Measurements from ENCODE around the gene BIRC6. TPM values are rescaled to one million over a fixed set of nuclear protein-coding genes. Genes with fewer than 3 reads are reported as not detected.
"Not testable (repeated sequence)": the region's sequence is repeated elsewhere in the genome, so short reads cannot be mapped to it uniquely, and the experiment has no call there.

Gene BIRC6
- total RNA-seq, 2 donors from 2014 or later, result 149 to 160 TPM

- TF ChIP-seq CTCF (IDR thresholded peaks at IDR 0.05), result no peak
- H3K4me1 ChIP-seq (ENCODE audit: control insufficient read depth in 1 of 2, low read depth in 2 of 2), result peaks cover 24 to 32% of the 10 kb centered on the region in 2 donors
- H3K36me3 ChIP-seq, result no peaks in the 10 kb centered on the region
- no peaks in the 10 kb centered on the region for H3K9me3 ChIP-seq
- H3K27ac ChIP-seq, result no peak overlapping the region
- no peak overlapping the region for H3K4me3 ChIP-seq
- ATAC-seq (ENCODE audit: insufficient number of reproducible peaks, low FRiP score, low read depth) (no peak), DNase-seq (ENCODE audit: low spot score) (no peak)
- no peaks in the 10 kb centered on the region for H3K27me3 ChIP-seq (replicated peaks; ENCODE audit: insufficient read depth)
Measured at GRCh38 chr2:32369222-32369621, 12.4 kb downstream of the BIRC6 start.

DNA sequence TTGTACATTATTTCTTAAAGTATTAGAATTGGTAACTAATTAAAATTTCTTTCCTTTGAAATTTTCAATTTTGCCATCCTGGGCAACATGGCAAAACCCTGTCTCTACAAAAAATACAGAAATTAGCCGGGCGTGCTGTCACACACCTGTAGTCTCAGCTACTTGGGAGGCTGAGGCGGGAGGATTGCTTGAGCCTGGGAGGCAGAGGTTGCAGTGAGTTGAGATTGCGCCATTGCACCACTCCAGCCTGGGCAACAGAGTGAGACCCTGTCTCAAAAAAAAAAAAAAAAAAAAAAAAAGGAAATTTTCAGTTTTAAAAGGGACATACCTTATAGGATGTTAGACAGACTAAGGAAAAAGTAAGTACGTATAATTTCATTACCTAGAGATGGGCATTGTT, 14.1 kb downstream of the BIRC6 start:
- H3K4me1 ChIP-seq (ENCODE audit: control insufficient read depth in 1 of 2, low read depth in 2 of 2), result peaks cover 11 to 17% of the 10 kb centered on the region in 2 donors
- ATAC-seq (ENCODE audit: insufficient number of reproducible peaks, low FRiP score, low read depth); H3K27me3 ChIP-seq (replicated peaks; ENCODE audit: insufficient read depth); H3K27ac ChIP-seq; H3K36me3 ChIP-seq; H3K4me3 ChIP-seq; DNase-seq (ENCODE audit: low spot score); H3K9me3 ChIP-seq: not testable (repeated sequence)

DNA sequence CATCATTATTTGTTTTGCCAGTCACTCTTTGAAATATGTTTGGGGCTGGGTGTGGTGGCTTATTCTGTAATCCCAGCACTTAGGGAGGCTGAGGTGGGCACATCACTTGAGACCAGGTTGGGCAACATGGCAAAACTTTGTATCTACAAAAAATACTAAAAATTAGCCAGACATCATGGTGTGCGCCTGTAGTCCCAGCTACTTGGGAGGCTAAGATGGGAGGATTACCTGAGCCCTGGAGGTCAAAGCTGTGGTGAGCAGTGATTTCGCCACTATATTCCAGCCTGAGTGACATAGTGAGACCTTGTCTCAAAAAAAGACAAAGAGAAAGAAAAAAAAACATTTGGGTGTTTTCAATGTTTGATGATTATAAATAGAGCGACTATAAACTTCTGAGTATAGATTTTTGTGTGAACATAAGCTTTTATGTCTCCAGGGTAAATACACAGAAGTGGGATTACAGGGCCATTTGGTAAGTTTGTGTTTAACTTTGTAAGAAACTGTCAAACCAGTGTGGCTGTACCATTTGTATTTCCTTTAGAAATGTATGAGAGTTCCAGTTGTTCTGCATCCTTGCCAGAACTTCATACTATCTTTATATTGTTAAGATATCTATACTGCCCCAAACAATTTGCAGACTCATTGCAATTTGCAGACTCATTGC, 15.8 kb downstream of the BIRC6 start:
- Histone ChIP-seq H3K4me3 (no peak overlapping the region), H3K36me3 (no peaks in the 10 kb centered on the region), H3K27me3 (replicated peaks; ENCODE audit: insufficient read depth) (no peaks in the 10 kb centered on the region), H3K9me3 (no peaks in the 10 kb centered on the region), H3K27ac (no peak overlapping the region), H3K4me1 (ENCODE audit: control insufficient read depth in 1 of 2, low read depth in 2 of 2) (peaks cover 12 to 24% of the 10 kb centered on the region in 2 donors)
- TF ChIP-seq CTCF (IDR thresholded peaks at IDR 0.05), result no peak
- ATAC-seq (ENCODE audit: insufficient number of reproducible peaks, low FRiP score, low read depth) (no peak), DNase-seq (ENCODE audit: low spot score) (no peak)

GRCh38 chr2:32375228-32375892, 18.5 kb downstream of the BIRC6 start:
- ATAC-seq (ENCODE audit: insufficient number of reproducible peaks, low FRiP score, low read depth) (no peak), DNase-seq (ENCODE audit: low spot score) (no peak)
- no peak for TF ChIP-seq CTCF (IDR thresholded peaks at IDR 0.05)

GRCh38 chr2:32376756-32377155, 19.9 kb downstream of the BIRC6 start:
- no peak for TF ChIP-seq CTCF (IDR thresholded peaks at IDR 0.05)

More at GRCh38 chr2:32375228-32375892, 18.5 kb downstream of the BIRC6 start:
- Histone ChIP-seq H3K4me1 (ENCODE audit: control insufficient read depth in 1 of 2, low read depth in 2 of 2) (peaks cover 18 to 22% of the 10 kb centered on the region in 2 donors), H3K4me3 (no peak overlapping the region), H3K27me3 (replicated peaks; ENCODE audit: insufficient read depth) (no peaks in the 10 kb centered on the region), H3K27ac (no peak overlapping the region), H3K36me3 (no peaks in the 10 kb centered on the region), H3K9me3 (no peaks in the 10 kb centered on the region)

More at GRCh38 chr2:32376756-32377155, 19.9 kb downstream of the BIRC6 start:
- ATAC-seq (ENCODE audit: insufficient number of reproducible peaks, low FRiP score, low read depth), result no peak
- H3K36me3 ChIP-seq, result no peaks in the 10 kb centered on the region
- H3K4me1 ChIP-seq (ENCODE audit: control insufficient read depth in 1 of 2, low read depth in 2 of 2), result peaks cover 18 to 22% of the 10 kb centered on the region in 2 donors
- H3K27ac ChIP-seq, result no peak overlapping the region
- no peaks in the 10 kb centered on the region for H3K9me3 ChIP-seq
- H3K4me3 ChIP-seq, result no peak overlapping the region
- H3K27me3 ChIP-seq (replicated peaks; ENCODE audit: insufficient read depth), result no peaks in the 10 kb centered on the region
- DNase-seq (ENCODE audit: low spot score), result no peak
